Ishikawa (cell line): ENCODE results near the gene MYO16.

Experiments
- CEBPB ChIP-seq: IDR thresholded peaks from 2 replicates; pipeline ENCODE4 v1.6.1; 2012
- CREB1 ChIP-seq: IDR thresholded peaks from 2 replicates; pipeline ENCODE4 v1.6.1; 2012; ENCODE audit warnings: low read depth
- EGR1 ChIP-seq: IDR thresholded peaks from 2 replicates; pipeline ENCODE4 v1.6.1; 2012
- EP300 ChIP-seq: IDR thresholded peaks from 2 replicates; pipeline ENCODE4 v1.6.1; 2012; ENCODE audit warnings: borderline replicate concordance
- FOXM1 ChIP-seq: IDR thresholded peaks from 2 replicates; pipeline ENCODE4 v1.6.1; 2012; ENCODE audit warnings: low read depth, borderline replicate concordance
- NFIC ChIP-seq: IDR thresholded peaks from 2 replicates; pipeline ENCODE4 v1.6.1; 2012
- RAD21 ChIP-seq: IDR thresholded peaks from 2 replicates; pipeline ENCODE4 v1.6.1; 2012; ENCODE audit warnings: low read depth
- TAF1 ChIP-seq: IDR thresholded peaks from 2 replicates; pipeline ENCODE4 v1.6.1; 2012; ENCODE audit warnings: low read depth, mild to moderate bottlenecking
- TCF12 ChIP-seq: IDR thresholded peaks from 2 replicates; pipeline ENCODE4 v1.6.1; 2012; ENCODE audit warnings: low read depth
- TEAD4 ChIP-seq: IDR thresholded peaks from 2 replicates; pipeline ENCODE4 v1.6.1; 2012
- YY1 ChIP-seq: IDR thresholded peaks from 2 replicates; pipeline ENCODE4 v1.6.1; 2012; ENCODE audit warnings: low read depth
- ZBTB7A ChIP-seq: IDR thresholded peaks from 2 replicates; pipeline ENCODE4 v1.6.1; 2012; ENCODE audit warnings: low read depth
- TF ChIP-seq, protein P1 (sequence below): IDR thresholded peaks from 2 replicates; pipeline ENCODE4 v1.6.1; 2012; ENCODE audit warnings: low read depth, mild to moderate bottlenecking
- TF ChIP-seq, protein P2 (sequence below): IDR thresholded peaks from 2 replicates; pipeline ENCODE4 v1.6.1; 2012
- TF ChIP-seq, protein P3 (sequence below): IDR thresholded peaks from 2 replicates; pipeline ENCODE4 v1.6.1; 2012

MYO16 gene

DNA sequence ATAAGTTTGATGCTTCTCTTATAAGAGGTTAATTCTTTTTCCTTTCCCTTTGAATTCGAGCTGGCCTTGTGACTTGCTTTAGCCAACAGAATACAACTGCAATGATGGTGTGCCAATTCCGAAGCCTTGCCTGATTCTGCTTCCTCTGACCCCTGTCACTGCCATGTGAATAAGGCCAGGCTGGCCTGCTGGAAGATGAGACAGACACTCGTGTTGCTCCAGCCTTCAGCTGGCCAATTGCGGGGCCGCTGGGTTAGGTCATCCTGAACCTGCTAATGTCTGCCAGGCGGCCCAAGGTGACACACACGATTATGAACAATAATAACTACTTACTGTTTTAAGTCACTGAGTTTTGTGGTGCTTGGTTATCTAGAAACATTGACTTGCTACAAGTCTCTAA, 352.0 kb downstream of the MYO16 start:
- TF ChIP-seq TAF1 (no peak), CREB1 (no peak), EGR1 (no peak), CEBPB (no peak), TEAD4 (no peak), FOXM1 (no peak), EP300 (no peak), RAD21 (no peak), TCF12 (no peak), YY1 (no peak), ZBTB7A (no peak), NFIC (no peak)
- TF ChIP-seq, protein P1, sequence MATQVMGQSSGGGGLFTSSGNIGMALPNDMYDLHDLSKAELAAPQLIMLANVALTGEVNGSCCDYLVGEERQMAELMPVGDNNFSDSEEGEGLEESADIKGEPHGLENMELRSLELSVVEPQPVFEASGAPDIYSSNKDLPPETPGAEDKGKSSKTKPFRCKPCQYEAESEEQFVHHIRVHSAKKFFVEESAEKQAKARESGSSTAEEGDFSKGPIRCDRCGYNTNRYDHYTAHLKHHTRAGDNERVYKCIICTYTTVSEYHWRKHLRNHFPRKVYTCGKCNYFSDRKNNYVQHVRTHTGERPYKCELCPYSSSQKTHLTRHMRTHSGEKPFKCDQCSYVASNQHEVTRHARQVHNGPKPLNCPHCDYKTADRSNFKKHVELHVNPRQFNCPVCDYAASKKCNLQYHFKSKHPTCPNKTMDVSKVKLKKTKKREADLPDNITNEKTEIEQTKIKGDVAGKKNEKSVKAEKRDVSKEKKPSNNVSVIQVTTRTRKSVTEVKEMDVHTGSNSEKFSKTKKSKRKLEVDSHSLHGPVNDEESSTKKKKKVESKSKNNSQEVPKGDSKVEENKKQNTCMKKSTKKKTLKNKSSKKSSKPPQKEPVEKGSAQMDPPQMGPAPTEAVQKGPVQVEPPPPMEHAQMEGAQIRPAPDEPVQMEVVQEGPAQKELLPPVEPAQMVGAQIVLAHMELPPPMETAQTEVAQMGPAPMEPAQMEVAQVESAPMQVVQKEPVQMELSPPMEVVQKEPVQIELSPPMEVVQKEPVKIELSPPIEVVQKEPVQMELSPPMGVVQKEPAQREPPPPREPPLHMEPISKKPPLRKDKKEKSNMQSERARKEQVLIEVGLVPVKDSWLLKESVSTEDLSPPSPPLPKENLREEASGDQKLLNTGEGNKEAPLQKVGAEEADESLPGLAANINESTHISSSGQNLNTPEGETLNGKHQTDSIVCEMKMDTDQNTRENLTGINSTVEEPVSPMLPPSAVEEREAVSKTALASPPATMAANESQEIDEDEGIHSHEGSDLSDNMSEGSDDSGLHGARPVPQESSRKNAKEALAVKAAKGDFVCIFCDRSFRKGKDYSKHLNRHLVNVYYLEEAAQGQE, result no peak
- TF ChIP-seq, protein P2, sequence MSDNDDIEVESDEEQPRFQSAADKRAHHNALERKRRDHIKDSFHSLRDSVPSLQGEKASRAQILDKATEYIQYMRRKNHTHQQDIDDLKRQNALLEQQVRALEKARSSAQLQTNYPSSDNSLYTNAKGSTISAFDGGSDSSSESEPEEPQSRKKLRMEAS, result no peak
- TF ChIP-seq, protein P3, sequence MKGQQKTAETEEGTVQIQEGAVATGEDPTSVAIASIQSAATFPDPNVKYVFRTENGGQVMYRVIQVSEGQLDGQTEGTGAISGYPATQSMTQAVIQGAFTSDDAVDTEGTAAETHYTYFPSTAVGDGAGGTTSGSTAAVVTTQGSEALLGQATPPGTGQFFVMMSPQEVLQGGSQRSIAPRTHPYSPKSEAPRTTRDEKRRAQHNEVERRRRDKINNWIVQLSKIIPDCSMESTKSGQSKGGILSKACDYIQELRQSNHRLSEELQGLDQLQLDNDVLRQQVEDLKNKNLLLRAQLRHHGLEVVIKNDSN, result no peak

DNA sequence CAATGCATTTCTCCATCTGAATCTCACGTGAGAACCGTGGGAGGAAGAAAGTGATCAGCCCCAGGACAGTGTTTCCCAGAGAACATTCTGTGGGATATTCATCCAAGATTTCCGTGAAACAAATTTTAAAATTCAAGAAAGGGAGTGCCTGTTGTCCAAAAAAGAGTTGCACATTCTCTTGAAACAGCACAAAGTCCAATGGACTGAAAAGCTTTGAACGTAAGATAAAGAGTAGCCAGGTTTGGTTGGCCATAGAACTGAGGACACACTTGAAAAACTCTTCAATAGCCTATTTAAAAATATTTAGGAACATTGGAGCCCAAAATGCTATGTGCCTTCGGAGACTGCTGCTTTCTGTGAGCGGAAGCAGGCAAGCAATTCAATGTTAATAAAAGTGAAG, 353.9 kb downstream of the MYO16 start:
- no peak for TF ChIP-seq NFIC

DNA sequence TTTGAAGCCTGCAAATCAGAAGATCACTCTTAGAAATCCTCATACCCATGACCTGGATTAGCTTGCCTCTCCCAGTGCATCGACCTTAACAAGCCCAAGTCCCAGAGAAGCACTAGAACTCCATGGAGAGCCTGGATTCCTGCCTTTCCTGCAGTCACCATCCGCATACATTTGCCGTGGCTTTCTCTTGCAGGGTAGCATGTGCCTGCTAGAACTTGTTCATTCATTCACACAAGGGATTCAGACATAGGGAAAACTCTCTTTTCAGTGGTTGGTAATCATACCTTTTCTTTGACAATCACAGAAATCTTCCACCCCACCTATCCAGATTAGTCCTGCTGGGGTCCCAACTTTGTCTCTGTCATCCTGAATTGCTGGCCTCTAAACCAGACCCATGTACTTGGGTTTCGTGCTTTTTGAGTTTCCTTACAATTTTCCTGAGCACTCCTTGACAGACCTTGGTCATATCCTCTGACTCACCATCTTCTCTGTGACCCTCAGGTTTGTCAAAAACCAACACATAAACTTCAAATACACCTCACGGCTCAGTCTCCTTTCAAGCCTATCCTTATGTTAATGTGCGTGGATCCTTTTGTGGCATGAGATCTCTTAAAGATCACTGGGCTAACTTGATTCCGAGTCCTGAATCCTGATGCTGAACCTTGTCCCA, 355.0 kb downstream of the MYO16 start:
- no peak for TF ChIP-seq TCF12
- no peak for TF ChIP-seq CREB1
- TF ChIP-seq EGR1, result no peak
- no peak for TF ChIP-seq NFIC
- TF ChIP-seq, protein P2, result no peak
- TF ChIP-seq TAF1, result no peak
- no peak for TF ChIP-seq EP300
- no peak for TF ChIP-seq RAD21
- TF ChIP-seq FOXM1, result no peak
- no peak for TF ChIP-seq ZBTB7A
- TF ChIP-seq, protein P3, result no peak
- no peak for TF ChIP-seq CEBPB
- TF ChIP-seq YY1, result no peak
- TF ChIP-seq TEAD4, result no peak
- TF ChIP-seq, protein P1, result no peak

DNA sequence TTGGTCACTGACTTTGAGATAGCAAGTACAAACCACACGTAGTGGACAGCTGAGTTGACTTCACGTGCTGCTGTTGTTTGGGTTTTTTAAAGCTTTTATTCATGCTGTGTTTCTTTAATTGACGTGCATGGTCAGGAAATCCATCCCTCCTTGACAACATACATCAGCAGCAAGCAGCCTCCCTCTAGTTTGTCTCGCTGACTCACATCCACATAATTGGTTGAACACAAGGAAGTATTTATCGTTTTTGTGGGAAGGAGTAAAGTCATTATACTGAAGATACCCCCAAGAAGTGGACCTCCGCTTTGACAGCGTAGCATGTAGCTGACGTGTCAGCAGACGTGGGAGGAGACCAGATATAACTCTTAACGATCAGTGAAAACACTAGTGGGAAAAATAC, 355.8 kb downstream of the MYO16 start:
- TF ChIP-seq CREB1, result no peak
- TF ChIP-seq RAD21, result no peak
- no peak for TF ChIP-seq YY1
- TF ChIP-seq, protein P3, result no peak
- no peak for TF ChIP-seq EGR1
- TF ChIP-seq NFIC, result no peak
- TF ChIP-seq EP300, result no peak
- TF ChIP-seq CEBPB, result no peak
- no peak for TF ChIP-seq ZBTB7A
- TF ChIP-seq FOXM1, result no peak
- no peak for TF ChIP-seq TEAD4
- TF ChIP-seq, protein P2, result no peak
- TF ChIP-seq, protein P1, result no peak
- no peak for TF ChIP-seq TAF1
